22Rv1 (cell line): ENCODE results near the gene DENND1B.

Experiments used
- H3K27ac ChIP-seq: fragments of 450-650 bp; 2 replicates; pipeline ENCODE4 v1.5.1; 2017
- CTCF ChIP-seq: fragments of 450-650 bp; IDR thresholded peaks from 2 replicates; pipeline ENCODE4 v1.5.1; 2017; ENCODE audit warnings: mild to moderate bottlenecking
- ZFX ChIP-seq: fragments of 450-650 bp; IDR thresholded peaks from 2 replicates; pipeline ENCODE4 v1.6.1; 2017; ENCODE audit warnings: antibody characterized with exemption, borderline replicate concordance

DENND1B gene

GRCh38 chr1:197559244-197559643 lies 216.0 kb downstream of the DENND1B start:
- no peak for TF ChIP-seq CTCF
- no peak for TF ChIP-seq ZFX

GRCh38 chr1:197557302-197557701 lies 218.0 kb downstream of the DENND1B start:
- TF ChIP-seq CTCF (no peak), ZFX (no peak)
- H3K27ac ChIP-seq, result no peak overlapping the region

More at GRCh38 chr1:197559244-197559643, 216.0 kb downstream of the DENND1B start:
- no peak overlapping the region for H3K27ac ChIP-seq

- H3K27ac ChIP-seq, result no peak overlapping the region
- TF ChIP-seq CTCF (no peak), ZFX (no peak)
Measured at GRCh38 chr1:197553281-197553680, 222.0 kb downstream of the DENND1B start.

DNA sequence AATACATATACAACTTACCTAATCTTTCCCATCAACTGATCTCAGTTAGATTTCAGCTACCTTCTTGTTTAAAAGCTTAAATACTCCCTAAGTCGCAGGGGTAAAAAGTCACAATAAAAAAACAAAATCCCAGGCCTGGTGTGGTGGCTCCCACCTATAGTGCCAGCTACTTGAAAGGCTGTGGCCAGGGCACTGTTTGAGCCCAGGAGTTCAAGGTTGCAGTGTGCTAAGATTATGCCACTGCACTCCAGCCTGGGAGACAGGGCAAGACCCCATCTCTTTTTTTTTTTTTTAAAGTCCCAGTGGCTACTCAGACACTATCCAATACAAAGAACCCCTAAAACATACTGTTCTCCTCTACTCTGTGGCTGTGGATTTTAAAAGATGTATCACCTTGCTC lies 228.3 kb downstream of the DENND1B start:
- H3K27ac ChIP-seq, result no peak overlapping the region
- TF ChIP-seq ZFX (no peak), CTCF (no peak)

DNA sequence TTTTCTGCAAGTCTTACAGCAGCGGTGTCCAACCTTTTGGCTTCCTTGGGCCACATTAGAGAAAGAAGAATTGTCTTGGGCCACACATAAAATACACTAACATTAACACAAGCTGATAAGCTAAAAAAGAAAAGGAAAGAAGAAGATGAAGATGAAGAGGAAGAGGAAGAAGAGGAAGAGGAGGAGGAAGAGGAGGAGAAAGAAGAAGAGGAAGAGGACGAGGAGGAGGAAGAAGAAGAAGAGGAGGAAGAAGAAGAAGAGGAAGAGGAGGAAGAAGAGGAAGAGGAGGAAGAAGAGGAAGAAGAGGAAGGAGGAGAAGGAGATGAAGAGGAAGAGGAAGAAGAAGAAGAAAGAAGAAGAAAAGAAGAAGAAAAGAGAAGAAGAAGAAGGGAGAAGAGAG lies 230.7 kb downstream of the DENND1B start:
- no peak overlapping the region for H3K27ac ChIP-seq
- no peak for TF ChIP-seq CTCF
- TF ChIP-seq ZFX, result no peak

DNA sequence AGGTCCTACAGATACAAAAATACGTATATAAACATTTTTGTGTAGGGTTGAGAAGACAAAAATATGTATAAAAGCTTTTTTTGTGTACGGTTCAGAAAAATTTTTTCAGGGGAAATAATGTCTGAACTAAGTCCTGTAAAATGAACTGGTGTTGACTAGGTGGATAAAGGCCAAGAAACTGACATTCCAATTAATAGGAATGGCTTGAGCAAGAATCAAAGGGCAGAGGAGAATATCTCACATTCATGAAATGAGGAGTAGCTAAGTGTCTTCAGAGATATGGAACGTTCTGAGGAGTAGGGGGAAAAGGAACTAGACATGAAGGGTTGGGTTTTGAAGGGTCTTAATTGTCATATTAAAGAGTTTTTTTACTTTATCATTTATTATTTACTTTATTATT lies 231.2 kb downstream of the DENND1B start:
- no peak for TF ChIP-seq CTCF
- no peak for TF ChIP-seq ZFX

GRCh38 chr1:197541411-197541810 lies 233.9 kb downstream of the DENND1B start:
- TF ChIP-seq ZFX (no peak), CTCF (no peak)
- no peak overlapping the region for H3K27ac ChIP-seq

More for the DNA sequence above, 231.2 kb downstream of the DENND1B start:
- no peak overlapping the region for H3K27ac ChIP-seq
